GM18909 (cell line): Measurements from ENCODE around the gene PRKD1.
"Not testable (repeated sequence)": the region's sequence is repeated elsewhere in the genome, so short reads cannot be mapped to it uniquely, and the experiment has no call there.

Source experiments
- ATAC-seq: cut with Tn5 transposase; IDR thresholded peaks from one replicate; pipeline ENCODE4 v1.9.1; 2021; ENCODE audit warnings: mild to moderate bottlenecking; ENCODE audit not compliant: unreplicated experiment, poor library complexity

Gene PRKD1

DNA sequence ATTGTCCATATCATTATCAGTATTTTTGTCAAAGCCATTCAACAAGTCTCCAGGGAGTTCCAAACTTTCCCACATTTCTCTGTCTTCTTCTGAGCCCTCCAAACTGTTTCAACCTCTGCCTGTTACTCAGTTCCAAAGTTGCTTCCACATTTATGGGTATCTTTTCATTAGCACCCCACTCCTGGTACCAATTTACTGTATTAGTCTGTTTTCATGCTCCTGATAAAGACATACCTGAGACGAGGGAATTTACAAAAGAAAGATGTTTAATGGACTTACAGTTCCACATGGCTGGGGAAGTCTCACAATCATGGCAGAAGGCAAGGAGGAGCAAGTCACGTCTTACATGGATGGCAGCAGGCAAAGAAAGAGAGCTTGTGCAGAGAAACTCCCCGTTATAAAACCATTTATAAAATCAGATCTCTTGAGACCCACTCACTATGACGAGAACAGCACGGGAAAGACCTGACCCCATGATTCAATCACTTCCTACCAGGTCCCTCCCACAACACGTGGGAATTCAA, 87.2 kb downstream of the PRKD1 start:
- ATAC-seq = not testable (repeated sequence)

GRCh38 chr14:29839691-29840090, 88.0 kb downstream of the PRKD1 start:
- ATAC-seq = not testable (repeated sequence)

DNA sequence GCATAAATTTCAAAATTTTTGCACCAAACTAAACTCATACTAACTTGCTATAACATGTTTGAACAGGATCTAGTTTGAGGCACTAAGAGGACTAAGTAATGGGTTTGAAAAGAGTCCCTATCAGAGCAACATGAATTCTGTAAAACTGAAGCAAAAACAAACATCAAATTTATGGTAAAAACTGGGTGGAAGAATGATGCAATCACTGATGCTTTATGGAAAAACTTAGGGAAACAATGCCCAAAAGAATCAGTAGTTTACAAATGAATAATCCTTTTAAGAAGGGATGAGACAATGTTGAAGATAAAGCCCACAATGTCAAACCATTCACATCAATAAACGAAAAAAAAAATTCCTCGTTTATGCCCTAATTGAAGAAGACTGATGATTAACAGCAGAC, 88.9 kb downstream of the PRKD1 start:
- ATAC-seq = no peak

GRCh38 chr14:29836395-29836794, 91.3 kb downstream of the PRKD1 start:
- ATAC-seq = no peak

GRCh38 chr14:29832042-29832441, 95.6 kb downstream of the PRKD1 start:
- no peak for ATAC-seq

DNA sequence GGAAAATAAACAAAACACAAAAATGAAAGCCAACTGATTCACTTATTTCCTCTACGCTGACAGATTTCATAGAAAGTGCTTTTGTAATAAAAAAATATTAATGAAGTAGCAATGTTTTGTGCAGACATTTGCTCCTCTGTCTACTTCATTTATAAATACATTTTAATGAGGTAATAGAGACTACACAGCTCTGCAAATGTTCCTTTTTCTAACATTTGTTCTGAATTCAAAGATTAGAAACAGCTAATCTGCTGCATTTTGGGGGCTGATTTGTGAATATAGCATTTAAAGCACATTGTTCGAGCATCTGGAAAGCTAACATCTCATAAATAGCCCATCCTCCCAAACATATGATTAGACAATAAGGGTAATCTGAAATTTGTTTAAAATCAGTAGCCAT, 97.8 kb downstream of the PRKD1 start:
- ATAC-seq = no peak

GRCh38 chr14:29823816-29824215, 103.8 kb downstream of the PRKD1 start:
- ATAC-seq = no peak

DNA sequence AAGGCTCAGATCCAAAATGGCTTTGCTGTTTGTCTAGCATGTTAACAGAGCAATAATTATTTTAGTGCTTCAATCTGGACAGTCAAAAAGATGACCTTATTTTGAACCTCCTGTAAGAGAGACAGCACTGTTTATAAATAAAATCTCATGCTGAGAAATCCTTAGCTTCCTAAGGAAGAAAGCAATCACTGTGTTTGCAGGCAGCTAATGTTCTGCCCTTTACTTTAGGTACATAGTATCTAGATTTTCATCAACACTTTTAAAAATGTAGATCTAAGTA, 105.3 kb downstream of the PRKD1 start:
- ATAC-seq = no peak

DNA sequence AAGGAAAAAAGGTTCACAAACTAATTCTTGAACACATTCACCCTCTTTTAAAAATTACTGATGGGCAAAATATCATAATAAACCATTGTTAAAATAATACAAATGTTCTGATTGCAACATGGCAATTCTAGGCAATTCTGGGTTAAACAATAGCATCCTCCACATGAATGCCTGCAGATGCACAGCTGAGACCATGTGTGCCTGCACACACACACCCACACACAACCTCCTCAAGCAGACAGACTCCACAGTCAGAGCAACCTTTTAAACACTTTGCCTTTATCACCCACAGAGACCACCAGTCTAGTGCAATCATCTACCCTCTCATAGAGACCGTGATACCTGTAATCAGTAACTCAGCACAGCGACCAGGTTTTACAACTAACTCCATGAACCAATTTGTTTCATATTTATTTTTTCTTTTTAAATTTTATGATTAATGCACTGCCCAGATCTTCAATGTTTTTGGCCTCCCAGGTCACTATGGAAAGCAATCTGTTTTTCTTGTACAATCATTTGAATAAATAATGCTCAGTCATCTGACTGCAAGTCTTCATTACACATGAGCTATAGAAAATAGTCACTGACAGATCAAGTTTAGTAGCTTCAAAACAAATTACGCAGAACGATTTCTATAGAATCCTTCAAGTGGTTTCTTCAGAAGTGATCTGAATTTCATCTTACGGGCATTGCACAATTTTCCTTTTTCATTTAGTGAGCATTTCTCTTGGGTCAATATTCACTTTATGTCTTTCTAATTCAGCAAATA, 105.8 kb downstream of the PRKD1 start:
- ATAC-seq = no peak

- no peak for ATAC-seq
Observed at GRCh38 chr14:29821242-29821641, 106.4 kb downstream of the PRKD1 start.

DNA sequence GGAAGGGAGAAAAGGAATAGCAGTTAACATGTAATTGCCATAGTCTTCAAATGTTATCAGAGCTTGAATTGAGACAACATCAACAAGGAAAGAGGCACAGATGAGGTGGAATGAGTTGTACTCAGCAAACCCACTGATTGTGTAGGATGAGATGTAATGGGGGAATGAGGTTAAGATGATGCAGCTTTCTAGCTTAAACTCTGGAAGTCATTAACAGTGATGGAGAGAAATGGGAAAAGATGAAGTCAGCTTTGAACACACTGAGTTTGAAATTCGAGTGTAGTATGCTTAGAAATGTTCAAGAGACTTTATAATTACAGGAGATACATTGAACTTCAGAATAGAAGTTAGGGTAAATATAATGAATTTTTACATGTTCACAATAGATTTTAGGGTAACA, 106.9 kb downstream of the PRKD1 start:
- no peak for ATAC-seq

DNA sequence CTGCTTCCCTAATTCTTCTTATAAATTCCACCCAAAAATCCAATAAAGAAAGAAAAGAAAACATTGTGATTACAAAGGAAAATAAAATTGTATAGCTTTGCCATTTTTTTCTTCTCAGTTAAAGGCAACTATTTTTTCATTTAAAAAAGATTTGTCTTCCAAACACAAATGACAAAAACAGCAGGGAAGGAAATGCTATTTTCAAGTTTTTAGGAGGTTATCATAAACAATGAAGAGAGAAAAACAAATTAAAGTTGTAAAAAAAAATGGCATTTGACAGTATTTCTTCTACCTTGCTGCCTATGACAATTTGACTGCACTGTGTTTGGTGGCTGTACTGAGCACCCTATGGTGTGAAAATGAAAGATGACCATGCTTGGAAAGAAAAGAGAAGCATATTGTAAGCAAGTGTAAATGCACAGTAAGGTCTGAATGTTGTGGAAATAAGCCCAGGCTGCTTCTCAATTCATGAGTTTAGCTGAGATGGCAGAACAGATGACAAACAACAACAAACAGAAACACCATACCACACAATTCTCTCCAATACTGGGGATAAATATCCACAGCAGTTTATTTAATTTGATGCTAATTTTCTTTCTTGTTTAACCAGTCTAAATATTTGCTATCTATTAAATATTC, 109.8 kb downstream of the PRKD1 start:
- no peak for ATAC-seq

DNA sequence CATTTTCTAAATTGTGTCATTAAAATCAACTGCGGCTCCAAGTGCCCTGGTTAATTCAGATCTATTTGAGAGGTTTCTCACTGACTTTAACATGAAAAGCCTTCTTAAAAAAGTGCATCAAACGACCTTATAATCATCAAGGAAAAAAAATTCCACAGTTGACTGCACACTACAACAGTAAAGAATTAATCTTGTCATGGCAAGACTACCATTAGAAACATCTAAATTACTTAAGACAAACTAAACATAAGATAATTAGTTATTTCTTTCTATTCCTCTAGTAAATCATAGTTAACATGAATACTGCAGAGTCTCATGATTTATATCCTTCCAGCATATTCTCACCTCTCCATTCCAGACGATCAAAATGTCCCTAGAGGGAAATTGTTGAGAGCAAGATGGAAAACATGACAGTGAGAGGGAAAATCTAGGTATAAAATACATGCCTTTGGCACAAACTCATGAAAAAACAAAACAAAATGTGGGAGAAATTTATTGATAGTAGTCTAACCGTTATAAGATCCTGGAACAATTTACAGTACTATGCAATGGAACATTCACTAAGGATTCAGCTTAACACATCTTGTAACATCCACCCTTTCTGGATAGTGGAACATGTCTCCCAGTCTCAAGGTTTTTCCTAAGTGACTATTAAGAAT, 112.5 kb downstream of the PRKD1 start:
- ATAC-seq = no peak

DNA sequence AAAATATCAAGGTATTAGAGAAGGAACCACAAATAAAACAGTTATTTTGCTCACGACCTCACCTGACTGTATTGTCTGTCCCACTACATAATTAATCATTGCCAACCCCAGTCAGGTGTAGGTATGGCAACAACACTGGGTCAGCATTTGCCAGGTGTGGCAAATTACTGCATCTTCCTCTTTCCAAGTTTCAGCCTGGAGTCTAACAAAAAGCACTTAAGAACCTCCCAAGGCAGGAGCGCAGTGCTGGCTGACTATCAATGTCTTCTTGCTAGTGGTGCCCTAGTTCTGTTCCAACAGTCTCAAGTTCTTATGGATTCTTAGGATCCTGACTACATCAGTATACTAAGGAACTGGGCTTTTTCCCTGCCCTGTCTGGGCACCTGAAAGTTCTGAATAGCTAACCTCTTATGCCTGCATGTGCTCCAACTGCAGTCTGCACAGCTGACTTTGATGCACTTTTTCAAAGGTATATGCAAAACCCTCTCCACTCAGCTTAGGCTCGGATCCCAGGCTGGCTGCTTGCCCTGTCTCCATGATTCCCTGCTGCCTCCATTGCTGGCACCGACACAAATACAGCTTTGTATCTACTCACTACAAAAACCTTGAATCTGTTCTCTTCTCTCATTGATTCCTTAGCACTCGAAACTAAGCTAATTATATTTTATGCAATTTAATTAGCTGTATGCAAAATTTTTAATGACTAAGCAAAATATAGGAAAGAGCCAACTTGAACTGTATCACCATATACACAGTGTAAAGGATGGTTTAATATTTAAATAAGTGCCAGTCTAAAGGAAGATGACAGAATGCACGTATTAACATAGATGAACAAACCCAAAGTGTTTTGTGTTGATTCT, 113.3 kb downstream of the PRKD1 start:
- no peak for ATAC-seq

- ATAC-seq = no peak
Observed at GRCh38 chr14:29810682-29811081, 117.0 kb downstream of the PRKD1 start.

DNA sequence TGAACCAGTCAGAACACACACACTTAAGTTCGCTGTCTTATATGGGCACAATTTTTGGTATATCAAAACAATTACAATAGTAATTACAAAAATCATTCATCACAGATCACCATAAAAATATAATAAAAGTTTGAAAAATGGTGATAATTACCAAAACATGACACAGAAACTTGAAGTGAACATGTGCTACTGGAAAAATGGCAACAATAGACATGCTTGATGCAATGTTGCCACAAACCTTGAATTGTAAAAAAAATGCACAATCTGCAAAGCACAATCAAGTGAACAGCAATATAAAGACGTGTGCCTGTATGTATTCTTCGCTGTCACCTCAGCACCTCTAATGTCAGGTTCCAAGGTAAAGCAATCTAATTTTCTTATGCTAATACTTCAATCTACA, 117.6 kb downstream of the PRKD1 start:
- ATAC-seq = no peak

GRCh38 chr14:29806124-29806517, 121.5 kb downstream of the PRKD1 start:
- no peak for ATAC-seq

GRCh38 chr14:29805415-29806123, 122.1 kb downstream of the PRKD1 start:
- no peak for ATAC-seq

DNA sequence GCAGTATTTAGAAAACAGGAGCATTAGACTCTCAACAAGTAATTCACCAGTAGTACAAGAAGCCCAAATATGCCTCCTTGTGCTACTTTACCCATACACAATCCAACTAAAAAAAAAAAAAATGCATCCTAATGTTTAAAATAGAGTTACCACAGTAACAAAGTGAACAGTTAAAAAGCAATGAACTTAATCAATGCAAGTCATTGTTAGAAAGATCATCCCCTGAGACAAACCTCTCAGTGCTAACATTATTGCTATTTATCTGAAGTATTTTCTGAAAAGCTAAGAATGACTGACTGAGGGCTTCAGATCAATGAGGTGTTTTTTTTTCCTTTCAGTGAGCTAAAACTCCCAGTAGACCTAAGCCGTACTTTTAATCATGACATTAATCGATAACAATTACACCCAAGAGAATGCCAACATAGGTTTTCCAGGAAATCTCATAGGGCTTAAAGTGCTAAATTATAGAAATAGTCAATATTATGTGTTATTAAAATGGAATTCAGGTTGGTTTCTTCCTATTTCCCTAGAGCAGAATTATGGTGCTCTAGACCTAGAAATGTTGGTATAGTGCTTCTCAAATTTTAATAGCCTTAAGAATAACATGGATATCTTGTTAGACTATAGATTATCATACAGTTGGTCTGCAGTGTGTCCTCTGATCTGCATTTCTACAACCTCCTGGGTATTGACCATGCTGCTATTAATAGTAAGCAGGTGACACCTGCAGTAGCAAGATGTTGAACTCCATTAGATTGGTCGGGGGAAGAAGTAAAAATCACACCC, 123.0 kb downstream of the PRKD1 start:
- ATAC-seq = no peak
